ENCODE results near the gene C2orf78. TPM values are rescaled to one million over a fixed set of nuclear protein-coding genes. Genes with fewer than 3 reads are reported as not detected.

Gene C2orf78
- total RNA-seq, 2 experiments from 2014 or later = not detected

DNA sequence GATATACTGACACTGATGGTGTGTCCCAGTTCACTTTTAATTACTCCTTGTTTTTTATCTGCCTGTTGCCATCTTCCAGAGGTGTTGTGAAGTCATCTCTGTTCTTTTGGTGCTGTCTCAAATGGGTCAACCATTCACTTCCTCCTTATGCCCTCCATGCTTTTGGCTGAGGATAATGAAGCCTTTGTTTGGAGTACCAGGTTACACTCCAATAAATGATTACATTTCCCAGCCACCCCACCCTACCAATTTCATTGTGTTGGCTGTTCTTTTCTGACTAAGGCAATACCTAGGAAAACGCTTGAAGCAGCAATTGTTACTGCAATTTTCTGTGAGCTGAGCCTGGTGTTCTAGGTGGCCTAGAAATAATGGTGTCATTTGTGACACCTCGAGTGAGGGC, 79.0 kb downstream of the C2orf78 start:
- DNase-seq (ENCODE audit: low spot score) = no peak
- Histone ChIP-seq H4K20me1 (ENCODE audit: insufficient read depth, low read length) (no peaks in the 10 kb centered on the region), H3K79me2 (ENCODE audit: insufficient read depth, low read depth, low read length) (no peaks in the 10 kb centered on the region), H3K27ac (ENCODE audit: low read depth, low read length, poor library complexity, severe bottlenecking) (no peak overlapping the region), H2AFZ (ENCODE audit: low read length) (no peak overlapping the region), H3K4me1 (ENCODE audit: insufficient read depth, low read length, poor library complexity, severe bottlenecking) (no peaks in the 10 kb centered on the region), H3K9me3 (ENCODE audit: low read length) (no peaks in the 10 kb centered on the region), H3K4me3 (ENCODE audit: low read depth, low read length, poor library complexity, severe bottlenecking) (no peak overlapping the region), H3K4me2 (ENCODE audit: low read length) (no peak overlapping the region), H3K9me2 (ENCODE audit: insufficient read depth, low read length) (no peaks in the 10 kb centered on the region), H3K36me3 (ENCODE audit: insufficient read depth, low read length) (peaks cover 72% of the 10 kb centered on the region)
- ChIA-PET POLR2A (interaction anchor here (1.0 to 1.5 kb wide), 2 partner anchors 11 to 35 kb away, joined by 4 read pairs; partner anchors contain the start of gene STAMBP), CTCF (ENCODE audit: unreplicated experiment) (no interaction called here)
- TF ChIP-seq EZH2phosphoT487 (IDR thresholded peaks at IDR 0.05; ENCODE audit: borderline replicate concordance, low read depth, low read length) = no peak
- TF ChIP-seq, protein P1, sequence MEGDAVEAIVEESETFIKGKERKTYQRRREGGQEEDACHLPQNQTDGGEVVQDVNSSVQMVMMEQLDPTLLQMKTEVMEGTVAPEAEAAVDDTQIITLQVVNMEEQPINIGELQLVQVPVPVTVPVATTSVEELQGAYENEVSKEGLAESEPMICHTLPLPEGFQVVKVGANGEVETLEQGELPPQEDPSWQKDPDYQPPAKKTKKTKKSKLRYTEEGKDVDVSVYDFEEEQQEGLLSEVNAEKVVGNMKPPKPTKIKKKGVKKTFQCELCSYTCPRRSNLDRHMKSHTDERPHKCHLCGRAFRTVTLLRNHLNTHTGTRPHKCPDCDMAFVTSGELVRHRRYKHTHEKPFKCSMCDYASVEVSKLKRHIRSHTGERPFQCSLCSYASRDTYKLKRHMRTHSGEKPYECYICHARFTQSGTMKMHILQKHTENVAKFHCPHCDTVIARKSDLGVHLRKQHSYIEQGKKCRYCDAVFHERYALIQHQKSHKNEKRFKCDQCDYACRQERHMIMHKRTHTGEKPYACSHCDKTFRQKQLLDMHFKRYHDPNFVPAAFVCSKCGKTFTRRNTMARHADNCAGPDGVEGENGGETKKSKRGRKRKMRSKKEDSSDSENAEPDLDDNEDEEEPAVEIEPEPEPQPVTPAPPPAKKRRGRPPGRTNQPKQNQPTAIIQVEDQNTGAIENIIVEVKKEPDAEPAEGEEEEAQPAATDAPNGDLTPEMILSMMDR (conservative IDR thresholded peaks at IDR 0.05; ENCODE audit: low read length) = no peak
- BruUV-seq (replicated peaks) = no TSS peak
- intact Hi-C loops (cut with micrococcal nuclease; ENCODE audit: unreplicated experiment) = no loop called here

Other genes starting within 250 kb of the C2orf78 start
- not detected in 2 replicates for gene NAT8, start 141.8 kb upstream of the C2orf78 start, total RNA-seq (2014; rRNA removed; shearing (Covaris generic))
- gene NAT8, start 141.8 kb upstream of the C2orf78 start, total RNA-seq (2022) = not detected in 2 replicates
- 25.4 and 29.3 TPM in 2 replicates for gene TPRKB, start 46.8 kb upstream of the C2orf78 start, total RNA-seq (2014; rRNA removed; shearing (Covaris generic))
- 48.8 and 51.4 TPM in 2 replicates for gene TPRKB, start 46.8 kb upstream of the C2orf78 start, total RNA-seq (2022)
- 33.9 and 40.9 TPM in 2 replicates for gene DUSP11, start 4.1 kb upstream of the C2orf78 start, total RNA-seq (2014; rRNA removed; shearing (Covaris generic))
- 25.0 and 28.1 TPM in 2 replicates for gene DUSP11, start 4.1 kb upstream of the C2orf78 start, total RNA-seq (2022)
- gene STAMBP, start 44.8 kb downstream of the C2orf78 start, total RNA-seq (2014; rRNA removed; shearing (Covaris generic)) = 23.4 and 27.2 TPM in 2 replicates
- gene STAMBP, start 44.8 kb downstream of the C2orf78 start, total RNA-seq (2022) = 43.7 and 49.0 TPM in 2 replicates
- not detected in 2 replicates for gene ACTG2, start 108.8 kb downstream of the C2orf78 start, total RNA-seq (2014; rRNA removed; shearing (Covaris generic))
- not detected in 2 replicates for gene ACTG2, start 108.8 kb downstream of the C2orf78 start, total RNA-seq (2022)
- 57.1 and 73.4 TPM in 2 replicates for gene DGUOK, start 142.7 kb downstream of the C2orf78 start, total RNA-seq (2014; rRNA removed; shearing (Covaris generic))
- gene DGUOK, start 142.7 kb downstream of the C2orf78 start, total RNA-seq (2022) = 91.8 and 95.8 TPM in 2 replicates
- 11.9 and 14.7 TPM in 2 replicates for gene TET3, start 200.7 kb downstream of the C2orf78 start, total RNA-seq (2014; rRNA removed; shearing (Covaris generic))
- 24.8 and 25.2 TPM in 2 replicates for gene TET3, start 200.7 kb downstream of the C2orf78 start, total RNA-seq (2022)